Mammary microvascular endothelial cell (primary cell): ENCODE results near the gene BICRA. TPM values are rescaled to one million over a fixed set of nuclear protein-coding genes. Genes with fewer than 3 reads are reported as not detected.

Experiments
- total RNA-seq: library from RNA; depleted of rRNA; stranded (reverse); fragments of >200 nt; gene quantifications from 2 replicates; pipeline ENCODE4 v1.2.3, GENCODE V29; 2015

The BICRA gene
- total RNA-seq, result 3.2 and 12.9 TPM in 2 replicates

GRCh38 chr19:47608969-47609905, at the start of gene BICRA:
BICRA (plus strand) TSS chr19:47609134; CDS start chr19:47673575, 64,441 bp downstream.

GRCh38 chr19:47573071-47574026, 35.6 kb upstream of the BICRA start, which contains the start of gene ZNF541:
ZNF541 (minus strand) TSS chr19:47573148; CDS start chr19:47555856, 17,292 bp downstream.

GRCh38 chr19:47713046-47714021, 104.4 kb downstream of the BICRA start, which contains the start of gene EHD2:
EHD2 (plus strand) TSS chr19:47713422; CDS start chr19:47716613, 3,191 bp downstream.

GRCh38 chr19:47745010-47745901, 136.3 kb downstream of the BICRA start, which contains the start of gene NOP53:
NOP53 (plus strand) TSS chr19:47745546; CDS start chr19:47745560, 14 bp downstream.

Other genes with a start within 250 kb of the BICRA start
- not detected in 2 replicates for gene MEIS3, start 189.6 kb upstream of the BICRA start, total RNA-seq
- gene SLC8A2, start 137.2 kb upstream of the BICRA start, total RNA-seq, result not detected in 2 replicates
- gene KPTN, start 124.9 kb upstream of the BICRA start, total RNA-seq, result 3.7 and 4.4 TPM in 2 replicates
- 147 and 150 TPM in 2 replicates for gene NAPA, start 94.1 kb upstream of the BICRA start, total RNA-seq
- 0.13 and 0.15 TPM in 2 replicates for gene ZNF541, start 36.0 kb upstream of the BICRA start, total RNA-seq
- 170 and 177 TPM in 2 replicates for gene EHD2, start 104.3 kb downstream of the BICRA start, total RNA-seq
- 164 and 174 TPM in 2 replicates for gene NOP53, start 136.4 kb downstream of the BICRA start, total RNA-seq
- gene SELENOW, start 169.6 kb downstream of the BICRA start, total RNA-seq, result 736 and 749 TPM in 2 replicates
- not detected in 2 replicates for gene TPRX1, start 195.4 kb downstream of the BICRA start, total RNA-seq
- not detected in 2 replicates for gene CRX, start 212.8 kb downstream of the BICRA start, total RNA-seq